Stimulated activated CD4-positive, alpha-beta T cell treated with anti-CD3 and anti-CD28 coated beads, Interleukin-12 subunit alpha, Interleukin-12 subunit beta, amount 100 ng/mL, for 48 hours (primary cell): ENCODE measurements around the gene CPLX4.
"Not testable (repeated sequence)": the region's sequence is repeated elsewhere in the genome, so short reads cannot be mapped to it uniquely, and the experiment has no call there.

ENCODE experiments used
- DNase-seq, 3 donors: peaks; one replicate each; pipeline ENCODE4 v3.0.0-alpha.2; 2020; ENCODE audit warnings: low read depth in 2 of 3, low spot score in 1 of 3

Gene CPLX4

DNA sequence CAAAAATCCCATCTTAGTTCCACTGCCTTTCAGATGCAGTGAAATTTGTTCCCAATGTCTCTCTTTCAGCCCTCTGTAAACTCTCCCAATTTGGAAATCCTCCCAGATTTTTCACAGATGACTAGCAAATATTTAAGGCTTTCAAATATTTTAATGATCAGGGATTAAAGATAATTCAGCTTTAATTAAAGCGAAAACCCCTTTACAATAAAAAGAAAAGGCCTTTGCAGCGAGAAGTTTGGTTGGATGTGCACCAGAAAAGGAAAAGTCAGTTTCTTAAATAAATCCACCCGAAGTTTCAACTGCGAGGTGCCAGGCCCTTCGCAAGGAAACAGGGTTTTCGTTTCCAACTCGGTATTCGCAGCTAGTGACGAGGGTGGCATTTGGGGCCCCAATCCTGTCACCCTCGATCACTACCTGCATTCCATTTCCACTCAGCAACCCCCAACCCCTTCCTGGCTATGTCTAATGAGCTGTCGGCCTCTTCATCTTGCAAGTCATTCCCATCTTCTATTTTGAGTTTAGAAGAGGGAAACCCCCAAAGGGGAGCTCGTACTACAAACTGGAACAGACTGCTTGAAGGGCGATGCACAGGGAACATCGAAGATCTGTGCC is 46.7 kb downstream of the CPLX4 start:
- no peak for DNase-seq

GRCh38 chr18:59270689-59271257 is 47.7 kb downstream of the CPLX4 start:
- DNase-seq = no peak

DNA sequence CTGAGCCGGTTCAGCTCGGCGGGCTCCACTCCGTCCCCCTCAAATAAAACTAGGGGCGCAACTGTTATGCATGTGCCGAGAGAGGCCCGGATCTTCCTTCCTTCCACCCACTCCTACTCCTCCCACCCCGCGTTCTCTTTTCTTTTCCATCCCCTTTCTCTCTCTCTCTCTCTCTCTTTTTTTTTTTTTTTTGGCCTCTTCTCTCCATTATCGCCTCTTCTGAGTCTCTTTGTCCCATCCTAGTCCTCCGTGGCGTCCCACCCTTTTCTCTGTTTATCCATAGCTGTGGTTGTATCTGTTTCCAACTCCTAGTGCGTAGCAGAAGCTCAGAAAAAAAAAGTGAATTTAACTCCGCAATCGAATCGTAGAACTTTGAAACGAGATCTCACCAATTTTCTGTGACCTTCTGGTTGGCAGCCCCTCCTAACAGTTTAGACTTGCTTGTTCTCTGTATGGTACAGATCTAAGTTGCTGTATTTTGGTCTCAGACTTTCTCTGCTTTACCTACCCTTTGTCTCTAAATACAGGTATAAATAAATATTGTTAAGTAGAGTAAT is 48.8 kb downstream of the CPLX4 start:
- DNase-seq = no peak

DNA sequence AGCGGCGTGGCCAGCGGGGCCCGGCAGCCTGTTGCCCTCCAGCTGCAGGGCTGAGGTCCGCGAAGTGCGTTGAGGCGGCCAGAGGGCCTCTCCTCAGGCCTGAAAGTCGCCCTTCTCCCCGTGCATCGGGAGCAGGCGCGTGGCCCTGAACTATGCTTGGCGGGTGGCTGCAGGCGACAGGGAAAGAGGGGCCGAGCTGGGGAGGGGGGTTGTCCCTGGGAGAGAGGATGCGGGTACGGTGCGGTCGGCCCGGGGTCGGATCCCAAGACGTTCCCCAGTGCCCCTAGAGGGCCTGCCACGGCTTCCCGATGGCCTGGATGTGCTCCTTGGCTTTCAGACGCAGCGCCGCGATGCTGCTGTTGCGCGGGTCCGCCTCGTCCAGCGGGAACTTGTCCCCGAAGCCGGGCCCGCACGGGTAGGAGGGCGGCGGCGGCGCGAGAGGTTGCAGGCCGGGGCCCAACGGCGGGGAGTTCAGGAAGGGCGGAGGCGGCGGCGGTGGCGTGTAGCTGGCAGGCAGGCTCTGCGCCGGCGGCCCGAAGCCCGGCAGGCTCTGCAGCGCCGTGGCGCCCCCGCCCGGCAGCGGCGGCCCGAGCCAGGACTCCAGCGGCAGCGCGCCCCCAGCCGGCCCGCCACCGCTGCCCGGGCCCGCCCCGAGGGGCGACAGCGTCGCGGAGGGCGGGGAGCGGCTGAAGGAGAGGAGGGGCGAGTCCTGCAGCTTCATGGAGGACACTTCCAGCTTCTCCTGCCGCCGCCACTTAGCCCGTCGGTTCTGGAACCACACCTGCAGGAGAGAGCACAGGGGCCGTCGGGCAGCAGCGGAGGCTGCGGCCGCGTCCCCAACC is 49.5 kb downstream of the CPLX4 start:
- peak in 2 of 3 donors; percentile 17 to 47 for DNase-seq

DNA sequence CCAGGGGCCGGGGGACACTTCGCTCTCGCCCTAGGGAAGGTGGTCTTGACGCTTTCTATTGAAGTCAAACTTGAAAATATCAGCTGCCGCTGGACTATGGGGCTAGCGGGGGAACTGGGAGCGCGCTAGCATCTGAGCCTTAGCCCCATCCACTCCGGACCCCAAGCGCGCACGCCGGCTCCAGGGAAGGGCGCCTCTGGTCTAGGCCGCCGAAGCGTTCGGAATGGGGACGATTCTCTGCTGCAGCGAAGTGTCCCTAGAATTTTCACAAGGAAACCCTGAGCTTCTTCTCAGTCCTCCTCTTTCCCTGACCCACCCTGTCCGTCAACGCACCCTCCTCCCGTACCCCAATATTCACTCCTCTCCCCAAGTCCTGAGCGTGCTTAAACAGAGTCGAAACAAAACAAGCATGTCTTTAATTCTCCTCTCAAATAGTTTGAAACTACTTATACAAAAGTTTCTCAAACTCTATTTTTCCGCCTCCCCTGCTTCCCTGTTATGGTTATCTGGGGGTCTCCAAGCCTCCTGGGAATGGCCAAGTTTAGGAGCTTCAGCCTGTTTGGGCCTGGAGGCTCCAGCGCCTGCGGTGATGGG is 50.2 kb downstream of the CPLX4 start:
- no peak for DNase-seq

DNA sequence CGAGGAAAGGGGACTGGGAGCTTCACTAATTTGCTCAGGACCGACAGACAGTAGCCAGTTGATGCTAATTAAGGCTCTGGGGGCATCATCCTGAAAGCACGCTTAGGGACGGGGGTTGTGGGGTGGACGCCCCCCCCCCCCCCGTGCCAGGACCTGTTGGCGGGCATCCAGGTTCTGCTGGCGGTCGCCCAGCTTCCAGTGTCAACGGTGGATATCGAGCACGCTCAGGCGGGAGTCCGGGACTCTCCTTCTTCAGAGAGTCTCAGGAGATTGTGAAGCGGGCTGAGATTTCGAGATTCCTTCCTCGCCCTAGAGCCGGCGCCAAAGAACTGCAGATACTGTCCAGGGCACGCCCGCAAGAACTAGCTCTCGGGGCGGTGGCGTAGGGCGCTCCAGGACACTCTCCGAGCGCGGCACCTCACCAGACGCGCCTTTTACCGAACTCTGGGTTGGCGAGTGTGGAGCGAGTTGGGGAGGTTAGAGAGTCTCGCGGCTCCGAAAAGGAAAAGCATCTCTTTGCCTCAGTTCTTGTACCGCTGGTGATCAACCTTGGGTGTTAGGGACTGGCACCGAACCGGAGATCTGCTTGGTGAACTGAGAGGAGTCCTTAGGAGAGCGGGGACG is 50.8 kb downstream of the CPLX4 start:
- no peak for DNase-seq

- DNase-seq = no peak
These were observed 51.5 kb downstream of the CPLX4 start for GRCh38 chr18:59266886-59267502.

DNA sequence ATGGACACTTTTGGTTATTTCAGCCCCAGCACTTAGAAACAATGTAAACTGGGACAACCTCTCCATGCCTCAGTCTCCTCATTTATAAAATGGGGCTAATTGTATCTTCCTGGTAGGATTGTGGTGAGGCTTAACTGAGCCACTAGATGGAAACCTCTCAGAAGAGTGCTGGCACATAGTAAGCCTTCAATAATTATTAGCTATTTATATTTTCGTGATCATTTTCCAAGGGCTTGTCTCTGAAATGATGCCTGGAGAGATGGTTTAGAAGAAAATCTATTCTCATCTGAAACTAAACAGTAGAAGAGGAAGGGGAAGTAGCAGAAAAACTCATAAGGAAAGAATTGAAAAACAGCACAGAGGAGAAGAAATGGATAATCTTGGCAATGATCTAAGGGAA is 52.0 kb downstream of the CPLX4 start:
- no peak for DNase-seq

DNA sequence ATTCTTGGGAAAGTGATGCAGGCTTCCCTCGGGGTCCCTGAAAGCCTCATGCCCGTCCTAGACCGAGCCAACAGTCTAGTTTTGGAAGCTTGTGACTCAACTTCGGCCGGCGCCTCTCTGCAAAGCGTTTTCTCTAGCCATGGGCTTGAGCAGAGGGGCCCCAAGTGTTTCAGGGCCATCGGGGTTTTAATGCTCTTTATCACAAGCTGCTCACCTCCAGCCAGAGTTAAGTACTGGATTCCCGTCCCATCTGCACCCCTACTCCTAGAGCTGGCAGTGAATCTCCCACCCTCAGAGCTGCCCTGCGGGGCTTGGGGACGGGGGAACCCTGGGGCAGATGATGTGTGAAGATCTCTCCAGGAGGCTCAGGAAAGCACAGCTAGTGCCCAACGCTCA is 52.5 kb downstream of the CPLX4 start:
- DNase-seq = no peak

GRCh38 chr18:59265246-59265973 is 53.0 kb downstream of the CPLX4 start:
- DNase-seq = peak in 2 of 3 donors; percentile 18 to 38

GRCh38 chr18:59264651-59265245 is 53.7 kb downstream of the CPLX4 start:
- no peak for DNase-seq

DNA sequence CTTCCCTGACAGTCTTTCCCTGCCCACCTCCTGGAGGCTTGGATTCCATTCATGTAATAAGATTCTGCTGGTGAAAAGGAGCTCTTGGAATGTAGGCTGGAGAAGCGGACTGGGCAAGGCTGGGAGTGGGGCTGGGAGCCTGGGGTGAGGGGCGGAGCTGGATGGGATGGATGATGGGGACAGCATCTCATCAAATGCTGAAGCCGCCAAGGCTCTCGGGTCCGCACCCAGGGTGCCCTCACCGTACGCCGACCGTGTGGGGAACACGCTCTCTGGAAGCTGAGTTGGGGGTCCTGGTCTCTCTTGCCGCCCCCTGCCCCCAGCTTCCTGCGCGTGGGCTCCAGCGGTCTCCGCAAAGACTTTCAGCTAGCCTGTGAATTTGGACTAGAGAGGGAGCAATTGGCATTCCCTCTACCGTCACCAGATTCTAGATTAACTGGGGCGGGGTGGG is 54.3 kb downstream of the CPLX4 start:
- no peak for DNase-seq

GRCh38 chr18:59263661-59264060 is 54.8 kb downstream of the CPLX4 start:
- DNase-seq = no peak

DNA sequence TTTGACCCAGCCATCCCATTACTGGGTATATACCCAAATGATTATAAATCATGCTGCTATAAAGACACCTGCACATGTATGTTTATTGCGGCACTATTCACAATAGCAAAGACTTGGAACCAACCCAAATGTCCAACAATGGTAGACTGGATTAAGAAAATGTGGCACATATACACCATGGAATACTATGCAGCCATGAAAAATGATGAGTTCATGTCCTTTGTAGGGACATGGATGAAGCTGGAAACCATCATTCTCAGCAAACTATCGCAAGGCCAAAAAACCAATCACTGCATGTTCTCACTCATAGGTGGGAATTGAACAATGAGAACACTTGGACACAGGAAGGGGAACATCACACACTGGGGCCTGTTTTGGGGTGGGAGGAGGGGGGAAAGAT is 56.2 kb downstream of the CPLX4 start:
- DNase-seq = not testable (repeated sequence)

DNA sequence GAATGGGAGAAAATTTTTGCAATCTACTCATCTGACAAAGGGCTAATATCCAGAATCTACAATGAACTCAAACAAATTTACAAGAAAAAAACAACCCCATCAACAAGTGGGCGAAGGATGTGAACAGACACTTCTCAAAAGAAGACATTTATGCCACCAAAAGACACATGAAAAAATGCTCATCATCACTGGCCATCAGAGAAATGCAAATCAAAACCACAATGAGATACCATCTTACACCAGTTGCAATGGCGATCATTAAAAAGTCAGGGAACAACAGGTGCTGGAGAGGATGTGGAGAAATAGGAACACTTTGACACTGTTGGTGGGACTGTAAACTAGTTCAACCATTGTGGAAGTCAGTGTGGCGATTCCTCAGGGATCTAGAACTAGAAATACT is 56.6 kb downstream of the CPLX4 start:
- not testable (repeated sequence) for DNase-seq

DNA sequence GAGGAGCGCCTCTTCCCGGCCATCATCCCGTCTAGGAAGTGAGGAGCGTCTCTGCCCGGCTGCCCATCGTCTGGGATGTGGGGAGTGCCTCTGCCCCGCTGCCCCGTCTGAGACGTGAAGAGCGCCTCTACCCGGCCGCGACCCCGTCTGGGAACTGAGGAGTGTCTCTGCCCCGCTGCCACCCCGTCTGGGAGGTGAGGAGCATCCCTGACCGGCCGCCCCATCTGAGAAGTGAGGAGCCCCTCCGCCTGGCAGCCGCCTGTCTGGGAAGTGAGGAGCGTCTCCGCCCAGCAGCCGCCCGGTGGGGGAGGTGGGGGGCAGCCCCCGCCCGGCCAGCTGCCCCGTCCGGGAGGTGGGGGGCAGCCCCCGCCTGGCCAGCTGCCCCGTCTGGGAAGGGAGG is 63.0 kb downstream of the CPLX4 start:
- not testable (repeated sequence) for DNase-seq

DNA sequence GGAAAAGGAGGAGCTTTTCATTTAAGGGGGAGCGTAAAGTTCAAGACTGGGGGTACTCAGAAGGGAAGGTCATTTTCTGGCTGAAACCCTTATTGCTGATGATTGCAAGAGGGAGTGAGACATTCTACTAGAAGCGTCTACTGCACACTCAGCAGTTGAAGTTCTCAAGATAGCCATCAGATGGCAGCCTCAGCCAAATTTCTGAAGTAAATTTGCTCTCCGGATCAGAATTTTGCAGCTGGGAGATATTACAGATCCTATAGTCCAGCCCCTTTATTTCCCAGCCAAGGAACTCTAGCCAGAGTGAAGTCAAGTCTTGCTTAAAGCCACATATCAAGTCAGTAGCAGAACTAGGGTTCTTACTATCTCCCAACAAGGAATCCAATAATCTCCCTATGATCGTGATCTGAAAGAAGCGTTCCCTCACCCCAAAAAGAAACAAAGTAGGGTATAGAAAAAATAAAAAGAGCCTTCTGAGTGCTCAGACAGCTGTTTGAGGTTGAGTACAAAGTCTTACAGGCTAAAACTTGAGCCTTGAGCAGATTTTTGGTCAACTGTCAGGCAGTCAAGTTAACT is 69.2 kb downstream of the CPLX4 start:
- DNase-seq = peak in 1 of 3 donors; percentile 11

DNA sequence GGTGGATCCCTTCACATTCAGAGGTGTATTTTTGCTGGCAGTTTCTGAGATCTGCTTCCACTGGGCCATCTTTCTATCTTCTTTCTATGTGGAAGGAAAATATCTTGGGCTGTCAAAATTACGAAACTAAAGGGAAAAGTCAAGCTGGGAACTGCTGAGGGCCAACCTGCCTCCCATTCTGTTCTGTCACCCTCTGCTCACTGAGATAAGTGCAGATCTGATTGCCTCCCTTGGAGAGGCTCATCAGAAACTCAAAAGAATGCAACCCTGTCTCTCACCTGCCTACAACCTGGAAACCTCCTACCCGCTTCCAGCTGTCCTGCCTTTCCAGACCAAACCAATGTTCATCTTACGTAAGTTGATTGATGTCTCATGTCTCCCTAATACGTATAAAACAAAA is 71.7 kb downstream of the CPLX4 start:
- no peak for DNase-seq
